ENCODE data around the gene ART1.

DNA sequence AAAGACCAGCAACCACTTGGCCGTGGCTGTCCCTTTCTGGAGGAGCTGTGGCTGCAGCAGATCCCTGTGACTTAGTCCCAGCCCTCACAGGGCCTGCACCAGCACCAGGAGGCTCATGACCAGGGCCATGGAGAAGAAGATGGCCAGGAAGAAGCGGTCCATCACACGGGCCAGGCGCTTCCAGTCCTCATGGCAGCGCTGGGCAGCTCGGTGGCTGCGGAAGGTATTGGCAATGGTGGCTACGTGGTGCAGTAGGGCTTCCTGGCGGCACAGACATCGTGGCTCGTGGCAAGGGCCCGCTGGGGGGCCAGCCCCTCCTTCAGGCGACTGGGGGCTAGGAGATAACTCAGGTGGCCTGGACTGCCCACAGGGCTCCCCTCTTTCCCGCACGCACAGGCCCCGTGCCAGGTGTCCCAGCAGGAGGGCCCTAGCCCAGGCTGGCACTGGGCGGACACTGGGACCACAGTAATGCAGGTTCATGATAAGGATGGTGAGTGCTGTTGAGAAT lies 21.1 kb downstream of the ART1 start:
- TF ChIP-seq, protein P1, sequence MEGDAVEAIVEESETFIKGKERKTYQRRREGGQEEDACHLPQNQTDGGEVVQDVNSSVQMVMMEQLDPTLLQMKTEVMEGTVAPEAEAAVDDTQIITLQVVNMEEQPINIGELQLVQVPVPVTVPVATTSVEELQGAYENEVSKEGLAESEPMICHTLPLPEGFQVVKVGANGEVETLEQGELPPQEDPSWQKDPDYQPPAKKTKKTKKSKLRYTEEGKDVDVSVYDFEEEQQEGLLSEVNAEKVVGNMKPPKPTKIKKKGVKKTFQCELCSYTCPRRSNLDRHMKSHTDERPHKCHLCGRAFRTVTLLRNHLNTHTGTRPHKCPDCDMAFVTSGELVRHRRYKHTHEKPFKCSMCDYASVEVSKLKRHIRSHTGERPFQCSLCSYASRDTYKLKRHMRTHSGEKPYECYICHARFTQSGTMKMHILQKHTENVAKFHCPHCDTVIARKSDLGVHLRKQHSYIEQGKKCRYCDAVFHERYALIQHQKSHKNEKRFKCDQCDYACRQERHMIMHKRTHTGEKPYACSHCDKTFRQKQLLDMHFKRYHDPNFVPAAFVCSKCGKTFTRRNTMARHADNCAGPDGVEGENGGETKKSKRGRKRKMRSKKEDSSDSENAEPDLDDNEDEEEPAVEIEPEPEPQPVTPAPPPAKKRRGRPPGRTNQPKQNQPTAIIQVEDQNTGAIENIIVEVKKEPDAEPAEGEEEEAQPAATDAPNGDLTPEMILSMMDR (IDR thresholded peaks at IDR 0.05) = no peak
- no peak for TF ChIP-seq POLR2A (IDR thresholded peaks at IDR 0.05)

Measured in testis (tissue), 2 donors.